Hematopoietic multipotent progenitor cell treated with erythropoietin and hydrocortisone succinate and interleukin-3 and kit ligand, for 8 days (in vitro differentiated cells): ENCODE measurements around the gene MIGA2.

Experiments
- DNase-seq: peaks from one replicate; pipeline ENCODE4 v3.0.0-alpha.2; 2015

MIGA2 gene

DNA sequence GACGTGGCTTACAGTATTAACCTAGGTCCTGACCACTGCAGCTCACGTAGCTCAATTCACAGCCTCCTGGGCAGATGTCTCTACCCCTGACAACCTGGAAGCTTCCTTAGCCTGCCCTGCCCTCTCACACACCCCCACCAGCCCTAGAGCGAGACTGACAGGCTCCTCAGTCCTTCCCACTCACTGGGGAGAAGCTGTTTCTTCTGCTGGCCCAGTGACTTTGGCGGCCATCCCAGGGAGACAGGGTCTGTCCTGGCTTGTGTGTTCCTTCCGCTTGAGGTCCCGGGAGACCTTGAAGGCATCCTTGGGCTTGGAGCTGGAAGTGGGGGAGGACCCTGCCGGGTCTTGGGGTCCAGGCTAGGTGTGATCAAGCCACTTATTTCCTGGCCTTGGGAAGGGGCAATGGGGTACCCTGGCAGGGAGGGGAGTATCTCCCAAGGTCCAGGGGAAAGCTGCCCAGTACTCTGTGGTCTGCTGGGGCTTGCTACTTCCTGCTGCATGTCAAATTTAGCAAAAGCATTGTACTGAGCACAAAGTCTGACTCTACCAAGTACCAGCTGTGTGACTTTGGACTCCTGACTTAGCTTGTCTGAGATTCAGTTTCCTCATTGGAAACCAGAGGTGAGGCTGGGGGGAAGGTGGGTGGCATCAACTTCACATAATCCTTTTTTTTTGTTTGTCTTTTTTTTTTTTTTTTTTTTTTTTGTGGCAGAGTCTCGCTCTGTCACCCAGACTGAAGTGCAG is 1.9 kb downstream of the MIGA2 start:
- DNase-seq = no peak

DNA sequence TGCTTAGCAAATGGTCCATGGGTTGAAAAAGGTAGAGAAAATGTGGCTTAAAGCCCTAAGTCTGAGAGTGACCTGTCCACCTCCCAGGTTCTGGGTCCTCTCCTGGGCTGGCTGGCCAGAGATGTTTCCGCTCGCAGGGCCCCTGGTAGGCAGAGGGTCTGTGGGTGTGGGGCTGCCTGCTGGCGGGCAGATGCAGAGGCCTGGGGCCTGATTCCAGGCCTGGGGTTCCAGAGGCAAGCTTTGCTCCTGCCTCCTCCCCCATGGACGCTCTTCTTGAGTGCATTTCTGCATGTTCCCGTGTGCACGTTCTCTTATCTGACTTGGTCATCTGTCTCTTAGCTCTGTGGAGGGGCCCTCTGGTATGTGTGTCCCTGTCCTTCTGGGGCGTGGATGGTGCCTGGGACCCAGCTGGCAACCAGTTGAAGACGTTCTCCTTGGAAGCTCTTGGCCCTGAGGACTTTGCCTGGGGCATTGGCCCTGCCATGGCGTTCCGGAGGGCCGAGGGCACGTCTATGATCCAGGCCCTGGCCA is 3.8 kb downstream of the MIGA2 start:
- DNase-seq = peak; percentile 88

GRCh38 chr9:129042016-129042415 is 5.6 kb downstream of the MIGA2 start:
- no peak for DNase-seq

GRCh38 chr9:129052592-129052991 is 16.2 kb downstream of the MIGA2 start:
- no peak for DNase-seq

DNA sequence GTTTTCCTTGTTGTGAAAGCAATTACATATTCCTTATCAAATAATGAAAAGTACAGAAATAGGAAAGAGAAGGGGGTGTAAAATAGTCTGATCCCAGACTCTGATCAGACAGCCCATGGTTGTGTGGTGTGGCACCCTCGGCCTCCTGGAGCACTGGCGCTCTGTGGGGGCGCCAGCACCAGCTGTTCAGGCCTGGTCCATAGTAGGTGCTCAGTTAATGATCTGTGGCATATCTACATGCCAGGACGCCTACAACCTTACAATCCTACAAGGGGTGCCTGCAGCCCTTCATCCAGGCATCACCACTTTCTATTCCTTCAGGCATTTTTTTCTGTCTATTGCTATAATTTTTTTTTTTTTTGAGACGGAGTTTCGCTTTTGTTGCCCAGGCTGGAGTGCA is 16.6 kb downstream of the MIGA2 start:
- no peak for DNase-seq

GRCh38 chr9:129054163-129054851 is 17.9 kb downstream of the MIGA2 start:
- DNase-seq = no peak

DNA sequence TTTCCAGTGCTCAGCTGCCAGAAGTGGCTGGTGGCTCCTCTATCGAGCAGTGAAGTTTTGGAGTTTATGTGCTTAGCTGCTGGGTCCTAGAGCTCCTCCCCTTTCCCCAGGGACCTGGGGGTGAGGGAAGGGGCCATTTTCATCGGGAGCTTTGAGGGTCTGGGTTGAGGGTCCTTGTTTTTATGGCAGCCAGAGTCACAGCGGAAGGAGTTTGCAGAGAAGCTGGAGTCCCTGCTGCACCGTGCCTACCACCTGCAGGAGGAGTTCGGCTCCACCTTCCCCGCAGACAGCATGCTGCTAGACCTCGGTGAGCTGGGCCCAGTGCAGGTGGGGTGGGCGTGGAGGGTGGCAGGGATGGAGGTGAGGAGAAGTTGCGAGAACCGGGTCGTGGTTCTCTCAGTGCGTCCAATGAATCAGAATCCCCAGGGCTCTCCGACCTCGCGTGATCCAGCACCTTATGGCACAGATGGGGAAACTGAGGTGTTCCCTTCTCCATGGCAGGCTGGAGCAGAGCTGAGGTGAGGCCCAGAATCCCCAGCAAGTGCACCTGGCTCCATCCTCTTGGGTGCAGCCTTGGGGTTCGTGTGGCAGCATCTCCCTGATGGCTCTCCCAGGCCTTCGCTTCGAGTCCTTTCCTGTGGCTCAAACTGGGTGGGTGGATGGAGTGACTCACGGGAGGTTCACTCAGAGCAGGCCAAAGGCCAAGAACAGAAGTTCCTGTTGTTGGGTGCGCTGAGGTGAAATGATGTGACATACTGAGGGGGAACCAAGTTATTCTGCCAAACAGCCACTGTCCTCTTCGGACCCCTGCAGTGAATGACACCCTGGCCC is 22.8 kb downstream of the MIGA2 start:
- no peak for DNase-seq

DNA sequence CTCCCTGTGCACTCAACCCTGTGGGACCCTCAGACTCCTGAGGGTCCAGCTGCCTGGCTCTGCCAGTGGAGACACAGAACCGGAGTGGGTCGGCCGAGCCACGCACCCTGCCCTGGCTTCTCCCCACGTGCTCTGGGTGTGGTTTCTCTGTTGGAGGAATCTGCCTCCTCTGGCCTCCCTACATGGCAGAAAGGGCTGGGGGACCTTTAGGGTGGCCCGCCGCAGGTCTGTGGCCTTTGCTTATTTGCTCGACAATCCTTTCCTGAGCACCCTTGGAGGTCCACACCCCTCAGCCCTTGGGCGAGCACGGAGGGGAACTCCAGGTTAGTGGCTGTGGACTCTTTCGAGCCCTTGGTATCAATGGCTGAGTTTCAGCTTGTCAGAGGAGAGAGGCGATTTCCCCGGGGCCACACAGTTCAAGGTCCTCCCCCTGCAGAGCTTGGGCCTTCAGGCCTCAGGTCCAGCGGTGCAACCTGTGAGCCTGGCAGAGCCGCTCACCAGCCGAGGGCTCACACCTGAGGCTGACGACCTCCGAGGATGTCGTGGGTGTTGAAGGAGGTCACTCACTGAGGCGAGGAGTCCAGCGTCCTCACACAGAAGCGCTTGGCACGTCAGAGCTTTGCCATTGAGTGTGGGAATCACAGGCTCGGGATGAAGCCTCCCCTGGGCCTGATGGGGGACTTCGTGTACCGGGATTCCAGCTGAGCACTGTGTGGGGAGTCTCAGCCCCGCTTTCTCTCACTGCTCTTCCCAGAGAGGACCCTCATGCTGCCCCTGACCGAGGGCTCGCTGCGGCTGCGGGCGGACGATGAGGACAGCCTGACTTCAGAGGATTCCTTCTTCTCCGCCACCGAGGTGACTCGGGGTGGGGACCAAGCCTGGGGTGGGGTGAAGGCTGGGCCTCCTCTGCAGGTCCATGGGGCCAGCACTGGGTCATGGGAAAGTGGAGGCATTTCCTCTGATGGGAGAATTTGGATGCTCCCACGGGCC is 23.7 kb downstream of the MIGA2 start:
- DNase-seq = no peak

- no peak for DNase-seq
Measured at GRCh38 chr9:129060991-129061390, 24.6 kb downstream of the MIGA2 start.

DNA sequence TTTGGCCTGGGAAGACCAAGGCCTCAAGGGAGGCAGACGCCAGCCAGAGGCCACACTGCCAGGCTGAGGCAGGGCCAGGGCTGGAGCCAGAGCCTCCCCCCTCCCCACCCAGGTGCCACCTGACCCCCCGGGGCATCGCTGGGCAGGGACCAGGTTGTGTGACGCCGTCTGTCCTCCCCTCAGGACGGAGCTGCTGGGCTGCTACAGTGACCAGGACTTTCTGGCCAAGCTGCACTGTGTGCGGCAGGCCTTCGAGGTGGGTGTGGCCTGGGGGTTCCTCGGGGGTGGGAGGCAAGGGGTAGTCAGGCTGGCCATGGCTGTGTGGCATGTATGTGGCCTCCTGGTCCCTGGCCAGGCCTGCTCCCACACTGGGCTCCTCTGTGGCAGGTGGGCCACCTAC is 26.6 kb downstream of the MIGA2 start:
- DNase-seq = no peak

- no peak for DNase-seq
Measured at GRCh38 chr9:129064499-129064908, 28.1 kb downstream of the MIGA2 start.

DNA sequence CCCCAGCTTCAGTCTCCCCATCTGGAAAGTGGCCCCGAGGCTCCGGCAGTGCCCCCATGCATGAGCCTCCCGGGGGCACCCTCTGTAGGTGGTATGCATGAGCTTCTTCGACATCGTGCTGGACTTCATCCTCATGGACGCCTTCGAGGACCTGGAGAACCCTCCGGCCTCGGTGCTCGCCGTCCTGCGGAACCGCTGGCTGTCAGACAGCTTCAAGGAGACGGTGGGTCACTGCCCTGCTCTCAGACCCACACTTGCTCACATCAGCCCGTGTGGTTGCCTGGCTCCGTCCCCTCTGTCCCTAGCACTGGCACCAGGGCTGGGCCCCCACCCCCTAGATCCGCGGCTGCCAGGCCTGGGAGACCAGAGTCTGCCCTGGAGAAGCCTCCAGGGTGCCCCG is 31.7 kb downstream of the MIGA2 start:
- no peak for DNase-seq

DNA sequence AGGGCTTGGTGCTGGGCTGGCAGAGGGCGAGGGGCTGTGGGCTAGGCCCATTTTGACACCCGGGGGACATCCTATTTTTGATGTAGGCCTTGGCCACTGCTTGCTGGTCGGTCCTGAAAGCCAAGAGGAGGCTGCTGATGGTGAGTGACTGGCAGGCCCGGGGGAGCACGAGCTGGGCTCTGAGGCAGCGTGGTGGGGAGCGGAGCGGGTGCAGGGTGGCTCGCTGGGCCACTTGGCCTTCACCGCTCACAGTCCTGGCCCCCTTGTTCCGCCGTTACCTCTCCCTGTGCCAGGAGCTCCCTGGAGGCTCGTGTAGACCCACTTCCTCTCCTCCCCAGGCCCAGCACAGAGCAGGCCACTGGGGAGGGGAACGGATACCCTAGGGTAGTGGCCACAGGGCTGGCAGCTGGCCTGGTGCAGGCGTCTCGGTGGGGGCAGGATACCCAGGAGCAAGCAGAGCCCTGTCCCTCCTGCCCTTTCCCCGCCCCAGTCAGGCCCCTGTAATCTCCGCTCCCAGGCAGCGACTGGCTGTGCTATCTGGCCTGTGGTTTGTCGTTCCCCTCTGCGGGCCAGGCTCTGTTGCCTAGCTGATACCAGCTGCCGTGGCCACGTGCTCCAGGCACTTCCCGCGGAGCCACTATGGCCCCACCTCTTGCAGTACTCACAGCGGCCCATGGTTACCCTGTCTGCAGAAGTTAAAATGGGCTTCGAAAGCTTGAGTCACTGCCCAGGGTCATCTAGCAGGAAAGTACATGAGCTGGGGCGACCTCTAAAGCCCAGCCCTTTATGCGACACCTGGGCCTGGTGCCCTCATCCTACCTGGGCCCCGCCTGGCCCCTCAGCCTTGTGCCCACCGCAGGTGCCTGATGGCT is 32.8 kb downstream of the MIGA2 start:
- DNase-seq = peak; percentile 99

- peak; percentile 89 for DNase-seq
Measured at GRCh38 chr9:129069862-129070641, 33.6 kb downstream of the MIGA2 start.

DNA sequence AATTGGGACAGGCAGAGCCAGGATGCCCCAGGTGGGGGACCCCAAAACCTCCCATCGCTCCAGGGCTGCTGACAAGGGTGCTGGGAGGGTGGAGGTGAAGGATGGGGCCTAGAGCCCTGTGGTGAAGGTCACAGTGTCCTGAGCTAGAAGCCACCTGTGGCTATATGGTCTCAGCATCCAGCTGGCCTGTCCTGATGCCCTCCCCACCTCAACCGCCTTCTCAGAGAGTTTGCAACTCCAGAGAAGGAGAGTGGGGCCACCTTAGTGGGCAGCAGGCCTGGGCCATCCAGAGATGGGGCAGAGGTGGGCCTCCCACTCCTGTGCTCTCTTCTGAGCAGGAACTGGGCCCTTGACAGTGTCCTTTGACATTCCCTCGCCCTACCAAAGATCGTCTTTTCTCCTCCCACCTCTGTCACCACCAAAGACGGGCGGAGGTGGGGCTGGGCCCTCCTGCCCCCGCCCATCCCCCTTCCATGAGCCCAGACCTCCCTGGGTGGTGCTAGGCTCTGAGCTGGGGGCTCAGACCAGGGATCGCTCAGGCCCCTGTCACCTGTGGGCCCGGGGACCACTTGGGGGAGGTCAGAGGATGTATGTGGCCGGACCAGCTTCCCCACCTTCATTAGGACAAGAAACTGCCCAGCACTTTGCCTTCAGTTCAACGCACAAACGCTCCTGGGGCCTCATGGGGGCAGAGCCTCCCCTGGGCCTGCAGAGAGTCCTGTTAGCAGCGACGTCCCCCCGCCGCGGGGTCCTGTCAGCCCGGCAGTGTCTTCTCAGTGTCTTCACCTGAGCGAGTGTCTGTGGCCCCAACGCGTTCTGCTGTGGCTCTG is 34.5 kb downstream of the MIGA2 start:
- DNase-seq = peak; percentile 77

- DNase-seq = peak; percentile 66
Measured at GRCh38 chr9:129071526-129072126, 35.2 kb downstream of the MIGA2 start.

GRCh38 chr9:129072171-129072570 is 35.7 kb downstream of the MIGA2 start:
- DNase-seq = peak; percentile 40

GRCh38 chr9:129073404-129073803 is 37.0 kb downstream of the MIGA2 start:
- DNase-seq = no peak

- DNase-seq = no peak
Measured at GRCh38 chr9:129074106-129074505, 37.7 kb downstream of the MIGA2 start.
